K562 treated with DMSO at 1 percent for 12 hours (cell line): ENCODE results near the gene SLC22A7. TPM values are rescaled to one million over a fixed set of nuclear protein-coding genes. Genes with fewer than 3 reads are reported as not detected.

Experiments
- total RNA-seq: library from RNA; unstranded; fragments of 300-600 nt; gene quantifications from 2 replicates; pipeline ENCODE4 v1.2.3, GENCODE V29; 2022; ENCODE audit not compliant: insufficient read depth

The SLC22A7 gene, protein sequence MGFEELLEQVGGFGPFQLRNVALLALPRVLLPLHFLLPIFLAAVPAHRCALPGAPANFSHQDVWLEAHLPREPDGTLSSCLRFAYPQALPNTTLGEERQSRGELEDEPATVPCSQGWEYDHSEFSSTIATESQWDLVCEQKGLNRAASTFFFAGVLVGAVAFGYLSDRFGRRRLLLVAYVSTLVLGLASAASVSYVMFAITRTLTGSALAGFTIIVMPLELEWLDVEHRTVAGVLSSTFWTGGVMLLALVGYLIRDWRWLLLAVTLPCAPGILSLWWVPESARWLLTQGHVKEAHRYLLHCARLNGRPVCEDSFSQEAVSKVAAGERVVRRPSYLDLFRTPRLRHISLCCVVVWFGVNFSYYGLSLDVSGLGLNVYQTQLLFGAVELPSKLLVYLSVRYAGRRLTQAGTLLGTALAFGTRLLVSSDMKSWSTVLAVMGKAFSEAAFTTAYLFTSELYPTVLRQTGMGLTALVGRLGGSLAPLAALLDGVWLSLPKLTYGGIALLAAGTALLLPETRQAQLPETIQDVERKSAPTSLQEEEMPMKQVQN
- not detected in 2 replicates for total RNA-seq

DNA sequence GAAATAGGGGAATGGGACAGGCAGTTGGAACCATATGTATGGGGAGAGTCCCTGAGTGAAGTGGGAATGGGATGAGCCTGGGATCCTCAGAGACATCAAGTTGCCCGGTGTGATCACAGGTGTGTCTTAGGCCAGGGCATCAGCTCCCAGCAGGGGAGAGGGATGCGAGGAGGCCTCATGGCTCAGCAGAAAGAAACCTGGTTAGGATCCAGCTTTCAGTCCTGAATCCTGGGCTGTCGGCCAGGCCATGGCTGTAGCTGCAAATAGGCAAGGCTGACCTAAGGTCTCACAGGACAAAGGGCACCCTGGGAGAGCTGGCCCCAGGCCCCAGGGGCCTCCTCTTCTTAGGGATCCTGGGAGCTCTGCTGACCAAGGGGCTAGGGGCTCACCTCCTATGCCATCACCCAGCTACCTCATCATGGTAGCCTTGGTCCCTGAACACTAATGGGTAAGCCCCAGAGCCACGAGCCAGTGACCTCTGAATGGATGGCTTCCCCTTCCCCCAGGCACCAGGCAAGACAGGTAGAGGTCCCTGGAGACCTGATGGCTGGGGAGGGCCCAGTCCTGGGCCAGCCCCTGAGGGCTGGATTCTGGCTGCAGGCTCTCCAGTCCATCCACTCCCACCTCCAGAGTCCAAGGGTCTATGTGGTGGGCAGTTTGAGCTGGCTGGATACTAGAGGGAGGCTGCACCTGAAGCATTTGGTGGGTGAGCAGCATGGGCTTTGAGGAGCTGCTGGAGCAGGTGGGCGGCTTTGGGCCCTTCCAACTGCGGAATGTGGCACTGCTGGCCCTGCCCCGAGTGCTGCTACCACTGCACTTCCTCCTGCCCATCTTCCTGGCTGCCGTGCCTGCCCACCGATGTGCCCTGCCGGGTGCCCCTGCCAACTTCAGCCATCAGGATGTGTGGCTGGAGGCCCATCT, at the start of gene SLC22A7:
Gene SLC22A7 (plus strand): TSS at position 617 of the 921 bp plus-strand sequence. CDS start 99 bp downstream, at position 716.

DNA sequence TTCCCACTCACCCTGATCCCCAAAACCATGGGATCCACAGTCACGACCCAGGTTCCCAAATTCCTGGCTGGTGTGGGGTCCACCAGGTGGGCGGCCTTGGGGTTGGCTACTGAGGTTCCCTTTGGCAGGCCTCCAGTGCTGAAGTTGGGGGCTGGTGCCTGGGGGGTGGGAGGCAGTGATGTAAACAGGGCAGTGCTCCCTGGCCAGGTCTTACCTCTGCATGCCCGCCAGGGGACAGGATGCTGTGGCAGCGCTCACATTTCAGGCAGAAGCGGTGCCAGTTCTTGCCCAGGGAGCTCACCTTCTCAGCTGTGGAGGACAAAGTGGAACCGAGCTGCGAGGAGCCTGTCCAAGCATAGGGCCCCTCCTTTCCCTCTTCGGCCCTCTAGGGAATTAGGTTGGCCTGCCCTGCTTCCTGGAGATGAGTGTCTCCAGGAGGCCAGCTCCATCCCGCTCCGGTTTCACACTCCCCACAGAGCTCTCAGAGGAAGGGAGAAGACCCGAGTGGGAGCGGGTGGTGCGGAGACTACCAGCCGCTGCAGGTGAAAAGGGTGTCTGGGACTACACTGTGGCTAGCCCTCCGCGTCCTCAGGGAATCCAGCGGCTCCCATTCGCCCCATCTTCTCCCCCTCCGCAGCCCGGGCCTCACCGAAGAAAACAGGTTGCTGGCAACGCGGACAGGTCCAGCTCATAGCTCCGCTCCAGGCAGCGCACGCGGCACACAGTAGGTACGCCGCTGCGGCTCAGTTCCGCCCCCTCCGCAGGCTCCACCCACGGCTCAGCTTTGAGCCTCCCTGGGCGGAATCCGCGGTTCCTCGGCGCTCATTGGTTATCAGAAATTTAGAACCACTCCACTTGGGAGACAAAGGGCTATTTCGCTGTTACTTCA, 10.3 kb downstream of the SLC22A7 start, which contains the start of gene CRIP3:
Gene CRIP3 (minus strand): TSS at position 726 of the 889 bp plus-strand sequence. CDS start 34 bp downstream, at position 692.

Other genes with a start within 250 kb of the SLC22A7 start
- 19.4 and 31.7 TPM in 2 replicates for gene CUL7, start 244.4 kb upstream of the SLC22A7 start, total RNA-seq
- gene MRPL2, start 238.8 kb upstream of the SLC22A7 start, total RNA-seq, result 113 and 127 TPM in 2 replicates
- 22.5 and 34.5 TPM in 2 replicates for gene KLC4, start 238.6 kb upstream of the SLC22A7 start, total RNA-seq
- gene PTK7, start 221.9 kb upstream of the SLC22A7 start, total RNA-seq, result 9.1 and 16.9 TPM in 2 replicates
- 23.4 and 33.8 TPM in 2 replicates for gene SRF, start 127.0 kb upstream of the SLC22A7 start, total RNA-seq
- 17.5 and 22.0 TPM in 2 replicates for gene CUL9, start 116.1 kb upstream of the SLC22A7 start, total RNA-seq
- gene DNPH1, start 68.8 kb upstream of the SLC22A7 start, total RNA-seq, result 185 and 274 TPM in 2 replicates
- not detected in 2 replicates for gene TTBK1, start 54.8 kb upstream of the SLC22A7 start, total RNA-seq
- gene CRIP3, start 10.6 kb downstream of the SLC22A7 start, total RNA-seq, result 1.3 TPM in 1 of 2 replicates, not detected in the other
- gene ZNF318, start 71.4 kb downstream of the SLC22A7 start, total RNA-seq, result 5.9 and 28.7 TPM in 2 replicates
- gene ABCC10, start 129.3 kb downstream of the SLC22A7 start, total RNA-seq, result 12.4 and 39.0 TPM in 2 replicates
- gene DLK2, start 157.3 kb downstream of the SLC22A7 start, total RNA-seq, result 1.0 TPM in 2 replicates
- 32.2 and 46.2 TPM in 2 replicates for gene TJAP1, start 179.3 kb downstream of the SLC22A7 start, total RNA-seq
- 0.30 and 0.40 TPM in 2 replicates for gene LRRC73, start 212.1 kb downstream of the SLC22A7 start, total RNA-seq
- gene YIPF3, start 218.7 kb downstream of the SLC22A7 start, total RNA-seq, result 117 and 134 TPM in 2 replicates
- 40.3 and 70.5 TPM in 2 replicates for gene POLR1C, start 218.8 kb downstream of the SLC22A7 start, total RNA-seq